H1 (cell line): ENCODE results near the gene DUOX1. TPM values are rescaled to one million over a fixed set of nuclear protein-coding genes. Genes with fewer than 3 reads are reported as not detected.

Experiments
- CTCF ChIA-PET: fragments of 300-600 bp; sonication (Branson Sonifier 250); formaldehyde crosslinking; loops from one replicate; lab custom pipeline; 2021; ENCODE audit not compliant: partially characterized antibody; lab: Charles Lee
- POLR2A ChIA-PET: fragments of 300-600 bp; sonication (Branson Sonifier 250); formaldehyde crosslinking; loops from one replicate; lab custom pipeline; 2021; ENCODE audit warnings: inconsistent platforms; ENCODE audit not compliant: partially characterized antibody; lab: Charles Lee
- DNase-seq, 2 experiments: peaks; one replicate each; pipeline versions ENCODE4 v3.0.0 to v3.0.0-alpha.2; 2010 to 2022; ENCODE audit warnings: low spot score in 2 of 2, low read depth in 1 of 2, mixed read lengths in 1 of 2
- FAIRE-seq: peaks from 2 replicates; lab custom pipeline; 2011; peaks lifted over from hg19 to GRCh38; lab: Jason Lieb, UNC
- H2AFZ ChIP-seq: 2 replicates; pipeline ENCODE4 v1.8.1; 2012; ENCODE audit warnings: low read length, inconsistent platforms
- H2AK5ac ChIP-seq: 2 replicates; pipeline ENCODE4 v1.6.1; 2013; ENCODE audit warnings: low read depth, low read length
- H2BK120ac ChIP-seq: replicated peaks from 2 replicates; pipeline ENCODE3; 2013; ENCODE audit warnings: low read depth, low read length, inconsistent platforms
- H2BK12ac ChIP-seq: 2 replicates; pipeline ENCODE4 v1.6.1; 2013; ENCODE audit warnings: low read depth, low read length
- H2BK15ac ChIP-seq: 2 replicates; pipeline ENCODE4 v1.6.1; 2013; ENCODE audit warnings: low read length
- H2BK20ac ChIP-seq: 2 replicates; pipeline ENCODE4 v1.6.1; 2013; ENCODE audit warnings: low read length
- H2BK5ac ChIP-seq: 2 replicates; pipeline ENCODE4 v1.6.1; 2013; ENCODE audit warnings: low read depth, low read length
- H3K14ac ChIP-seq: 2 replicates; pipeline ENCODE4 v1.6.1; 2013; ENCODE audit warnings: inconsistent platforms; ENCODE audit not compliant: insufficient read length
- H3K18ac ChIP-seq: 2 replicates; pipeline ENCODE4 v1.6.1; 2013; ENCODE audit warnings: low read length; ENCODE audit errors: extremely low read depth
- H3K23ac ChIP-seq: 2 replicates; pipeline ENCODE4 v1.6.1; 2013; ENCODE audit warnings: inconsistent platforms; ENCODE audit not compliant: insufficient read length
- H3K23me2 ChIP-seq: 2 replicates; pipeline ENCODE4 v1.6.1; 2013; ENCODE audit warnings: low read depth, low read length
- H3K27ac ChIP-seq: 2 replicates; pipeline ENCODE4 v1.6.1; 2011; ENCODE audit warnings: low read depth, low read length, inconsistent platforms
- H3K27me3 ChIP-seq, 4 experiments: replicated peaks in 1 of 4; 1 replicate in 1 of 4; 2 replicates in 3 of 4; pipeline versions ENCODE4 v1.6.1 to v1.8.1; 2011 to 2013; ENCODE audit warnings: low read length in 3 of 4, mild to moderate bottlenecking in 3 of 4, inconsistent platforms in 2 of 4, mixed read lengths in 2 of 4, moderate library complexity in 1 of 4; ENCODE audit not compliant: control insufficient read depth in 3 of 4, insufficient read depth in 3 of 4; ENCODE audit errors: extremely low read depth in 1 of 4
- H3K36me3 ChIP-seq, 4 experiments: 2 replicates each; pipeline versions ENCODE4 v1.6.1 to v1.8.1; 2011 to 2013; ENCODE audit warnings: mild to moderate bottlenecking in 4 of 4, low read length in 3 of 4, moderate library complexity in 2 of 4, control low read depth in 1 of 4, inconsistent platforms in 1 of 4; ENCODE audit not compliant: insufficient read depth in 4 of 4, control insufficient read depth in 2 of 4
- H3K4ac ChIP-seq: replicated peaks from 2 replicates; pipeline ENCODE3; 2013; ENCODE audit warnings: low read length, low read depth, mixed read lengths, inconsistent platforms; ENCODE audit not compliant: insufficient read length
- H3K4me1 ChIP-seq, 4 experiments: replicated peaks in 1 of 4; 1 replicate in 1 of 4; 2 replicates in 3 of 4; pipeline versions ENCODE4 v1.6.1 to v1.8.1; 2011 to 2013; ENCODE audit warnings: low read length in 3 of 4, inconsistent platforms in 2 of 4, mixed read lengths in 1 of 4; ENCODE audit not compliant: insufficient read depth in 4 of 4, control insufficient read depth in 3 of 4
- H3K4me2 ChIP-seq, 2 experiments: 2 replicates each; pipeline versions ENCODE4 v1.6.1 to v1.8.1; 2011 to 2013; ENCODE audit warnings: low read depth in 2 of 2, low read length in 2 of 2, control low read depth in 1 of 2, inconsistent platforms in 1 of 2, mild to moderate bottlenecking in 1 of 2; ENCODE audit not compliant: insufficient read depth in 1 of 2
- H3K4me3 ChIP-seq, 4 experiments: fragments of 200-600, 300-600 bp in 1 of 4; sonication (generic), shearing (Covaris generic), sonication (Bioruptor Twin) in 1 of 4; 2 replicates each; pipeline versions ENCODE4 v1.5.1 to v1.8.1; 2011 to 2016; ENCODE audit warnings: low read length in 4 of 4, low read depth in 3 of 4, control low read depth in 2 of 4, inconsistent platforms in 2 of 4, mild to moderate bottlenecking in 2 of 4, mixed read lengths in 1 of 4, moderate library complexity in 1 of 4; ENCODE audit not compliant: insufficient read depth in 2 of 4; ENCODE audit errors: extremely low read depth in 1 of 4
- H3K56ac ChIP-seq: replicated peaks from 2 replicates; pipeline ENCODE3; 2013; ENCODE audit warnings: low read depth, mild to moderate bottlenecking, mixed read lengths, low read length, inconsistent platforms; ENCODE audit not compliant: insufficient read length
- H3K79me1 ChIP-seq: 2 replicates; pipeline ENCODE4 v1.6.1; 2013; ENCODE audit warnings: low read depth, low read length, control low read depth
- H3K79me2 ChIP-seq, 2 experiments: 2 replicates each; pipeline versions ENCODE4 v1.6.1 to v1.8.1; 2012 to 2013; ENCODE audit warnings: low read length in 2 of 2, mild to moderate bottlenecking in 2 of 2, inconsistent platforms in 1 of 2; ENCODE audit not compliant: insufficient read depth in 2 of 2, control insufficient read depth in 1 of 2
- H3K9ac ChIP-seq, 4 experiments: replicated peaks in 1 of 4; 1 replicate in 1 of 4; 2 replicates in 3 of 4; pipeline versions ENCODE4 v1.6.1 to v1.8.1; 2011 to 2013; ENCODE audit warnings: low read depth in 3 of 4, low read length in 3 of 4, control low read depth in 2 of 4, mild to moderate bottlenecking in 2 of 4, moderate library complexity in 2 of 4, inconsistent platforms in 1 of 4; ENCODE audit errors: extremely low read depth in 1 of 4
- H3K9me3 ChIP-seq, 2 experiments: 2 replicates each; pipeline versions ENCODE4 v1.6.1 to v1.8.1; 2012 to 2013; ENCODE audit warnings: mild to moderate bottlenecking in 2 of 2, moderate library complexity in 2 of 2, control low read depth in 1 of 2, inconsistent platforms in 1 of 2, low read depth in 1 of 2, low read length in 1 of 2, mixed read lengths in 1 of 2; ENCODE audit not compliant: insufficient read depth in 2 of 2
- H4K20me1 ChIP-seq, 2 experiments: replicated peaks in 1 of 2; 2 replicates each; pipeline versions ENCODE3 to v1.8.1; 2011 to 2013; ENCODE audit warnings: inconsistent platforms in 2 of 2, low read length in 2 of 2, mild to moderate bottlenecking in 1 of 2; ENCODE audit not compliant: insufficient read depth in 2 of 2, control insufficient read depth in 1 of 2
- H4K5ac ChIP-seq: 2 replicates; pipeline ENCODE4 v1.6.1; 2013; ENCODE audit warnings: low read length, low read depth, mixed read lengths, inconsistent platforms; ENCODE audit not compliant: insufficient read length
- H4K8ac ChIP-seq: 2 replicates; pipeline ENCODE4 v1.8.0; 2013; ENCODE audit warnings: mild to moderate bottlenecking, moderate library complexity, low read length, inconsistent platforms; ENCODE audit not compliant: insufficient read depth; ENCODE audit errors: extremely low read depth
- H4K91ac ChIP-seq: replicated peaks from 2 replicates; pipeline ENCODE3; 2013; ENCODE audit warnings: low read length, mixed read lengths, inconsistent platforms; ENCODE audit not compliant: insufficient read length
- CBX8 ChIP-seq: fragments of 300-800, 300-1000 bp; sonication (generic); IDR thresholded peaks from 2 replicates; pipeline ENCODE4 v1.7.1; 2016; ENCODE audit warnings: low read depth, low read length, borderline replicate concordance
- CTBP2 ChIP-seq: IDR thresholded peaks from 2 replicates; pipeline ENCODE4 v1.7.0; 2011; ENCODE audit warnings: borderline replicate concordance, mild to moderate bottlenecking, moderate library complexity, mixed read lengths, low read length; ENCODE audit not compliant: insufficient read depth, insufficient read length
- EGR1 ChIP-seq: IDR thresholded peaks from 2 replicates; pipeline ENCODE4 v1.6.1; 2011; ENCODE audit warnings: low read depth, low read length, borderline replicate concordance
- FOSL1 ChIP-seq: IDR thresholded peaks from 2 replicates; pipeline ENCODE4 v1.6.1; 2011; ENCODE audit warnings: mild to moderate bottlenecking, low read depth, low read length, moderate library complexity; ENCODE audit not compliant: insufficient read depth
- GABPA ChIP-seq: IDR thresholded peaks from 2 replicates; pipeline ENCODE4 v1.6.1; 2011; ENCODE audit warnings: mild to moderate bottlenecking, low read length, moderate library complexity, borderline replicate concordance; ENCODE audit not compliant: insufficient read depth
- GTF2F1 ChIP-seq: IDR thresholded peaks from 2 replicates; pipeline ENCODE4 v1.6.1; 2012; ENCODE audit warnings: low read depth, low read length, improper control_type of control experiment, borderline replicate concordance
- PHF8 ChIP-seq: fragments of 200-600 bp; sonication (generic); conservative IDR thresholded peaks from 2 replicates; pipeline ENCODE4 v1.7.1; 2012; ENCODE audit warnings: low read depth, mild to moderate bottlenecking, inconsistent platforms, low read length, moderate library complexity
- RBBP5 ChIP-seq: IDR thresholded peaks from 2 replicates; pipeline ENCODE4 v1.7.1; 2012; ENCODE audit warnings: low read depth, mild to moderate bottlenecking, inconsistent platforms, low read length, moderate library complexity, borderline replicate concordance
- SIN3A ChIP-seq, 2 experiments: IDR thresholded peaks in 1 of 2; conservative IDR thresholded peaks in 1 of 2; 2 replicates each; pipeline ENCODE4 v1.6.1; 2011 to 2012; ENCODE audit warnings: low read length in 2 of 2, improper control_type of control experiment in 1 of 2, low read depth in 1 of 2, mild to moderate bottlenecking in 1 of 2
- SP1 ChIP-seq: IDR thresholded peaks from 2 replicates; pipeline ENCODE4 v1.6.1; 2011; ENCODE audit warnings: low read depth, low read length
- SRF ChIP-seq: IDR thresholded peaks from 2 replicates; pipeline ENCODE4 v1.6.1; 2011; ENCODE audit warnings: mild to moderate bottlenecking, low read depth, low read length, moderate library complexity
- whole genome bisulfite sequencing, 2 experiments: shearing (Covaris generic) in 1 of 2; methylation state at CpG; one replicate each; pipeline versions ENCODE4 v1.1.6 to v1.1.7; 2013 to 2015; ENCODE audit warnings: low lambda C conversion rate in 2 of 2, mixed read lengths in 2 of 2, inconsistent platforms in 1 of 2, low coverage in 1 of 2, missing lambda C conversion rate in 1 of 2; ENCODE audit not compliant: insufficient replicate concordance in 2 of 2, insufficient coverage in 1 of 2, insufficient read length in 1 of 2; ENCODE audit errors: extremely low coverage in 1 of 2, missing lambda C conversion rate in 1 of 2; 5-methylcytosine and 5-hydroxymethylcytosine counted together
- polyA plus RNA-seq, 7 experiments: library from polyadenylated mRNA; depleted of rRNA in 3 of 7; stranded (reverse) in 5 of 7; unstranded in 2 of 7; fragments of >200 nt in 5 of 7; fragments of 200-250 nt in 2 of 7; gene quantifications; 1 replicate in 5 of 7; 2 replicates in 1 of 7; 4 replicates in 1 of 7; pipeline versions ENCODE4 v1.2.1 to v1.2.3, GENCODE V29; 2011 to 2013; ENCODE audit warnings: missing spikeins in 2 of 7, mixed read lengths in 2 of 7
- total RNA-seq: library from RNA; stranded (reverse); fragmentation: NEBNext Ultra II Directional; extraction: Animal tissue kit (Norgen Biotek cat#: 25700); gene quantifications from 2 replicates; pipeline ENCODE4 v1.2.1, GENCODE V29; 2021
- TF ChIP-seq, protein P1 (sequence below): IDR thresholded peaks from 2 replicates; pipeline ENCODE4 v1.6.1; 2011; ENCODE audit warnings: low read length, improper control_type of control experiment

DUOX1 gene
- total and polyA plus RNA-seq, 2 of the 8 experiments (the other 6 are each of a cell fraction or from before 2014, with no cell fraction given) = 0.84 to 1.4 TPM

DNA sequence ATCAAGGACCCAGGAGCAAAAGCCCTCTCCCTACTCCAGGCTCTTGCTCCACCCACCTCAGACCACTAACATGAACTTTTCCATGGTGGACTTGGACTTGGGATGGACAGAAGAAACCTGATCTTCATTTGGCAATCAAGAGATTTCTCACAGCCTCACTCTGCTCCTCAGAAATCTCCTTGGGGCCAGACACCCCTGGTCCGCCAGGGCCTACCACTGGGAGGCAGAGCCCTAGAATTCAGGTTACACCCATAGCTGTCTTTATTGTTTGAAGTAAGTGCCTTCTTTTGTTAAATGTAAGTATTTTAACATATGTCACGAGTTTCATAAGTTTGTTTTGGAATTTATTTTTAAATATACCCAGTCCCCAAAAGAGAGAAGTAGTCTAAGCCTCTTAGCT lies 44.8 kb downstream of the DUOX1 start:
- ChIA-PET CTCF (interaction anchor here (39.2 to 41.8 kb wide), 2 partner anchors 0 to 19 kb away, joined by 1117 read pairs; partner anchors contain the start of gene SHF), POLR2A (interaction anchor here (0.6 kb wide), 1 partner anchor 25 kb away, joined by 3 read pairs; no protein-coding TSS in a partner anchor)
- Histone ChIP-seq H2BK20ac (no peak overlapping the region), H3K9me3 (no peaks in the 10 kb centered on the region), H3K4me2 (no peak overlapping the region), H2BK120ac (no peak overlapping the region), H3K9ac (no peak overlapping the region), H2BK5ac (no peak overlapping the region), H4K20me1 (peaks cover 8 to 10% of the 10 kb centered on the region in 2 experiments), H3K18ac (no peak overlapping the region), H2BK15ac (no peak overlapping the region), H2AK5ac (no peak overlapping the region), H3K27me3 (no peaks in the 10 kb centered on the region), H3K23ac (no peak overlapping the region), H2BK12ac (no peak overlapping the region), H4K91ac (no peak overlapping the region), H3K4ac (no peak overlapping the region), H3K79me1 (peaks cover 4% of the 10 kb centered on the region), H4K5ac (no peak overlapping the region), H3K4me3 (no peak overlapping the region), H3K14ac (no peak overlapping the region), H2AFZ (no peak overlapping the region), H3K56ac (no peak overlapping the region), H3K4me1 (peaks cover 0 to 9% (median 5%) of the 10 kb centered on the region in 4 experiments; a peak in 5 of 7 replicates), H3K27ac (no peak overlapping the region), H3K36me3 (peaks cover 0 to 5% (median 0%) of the 10 kb centered on the region in 4 experiments; a peak in 3 of 8 replicates), H3K23me2 (no peaks in the 10 kb centered on the region), H3K79me2 (no peaks in the 10 kb centered on the region; a peak in 1 of 4 replicates), H4K8ac (no peak overlapping the region)
- DNase-seq (no peak), FAIRE-seq (no peak)
- 92% methylated on average over 2 of the region's 2 CpGs; no CpG with 5 or more reads in 1 of the 2 experiments for WGBS, 2 experiments
- TF ChIP-seq PHF8 (no peak), GABPA (no peak), CTBP2 (no peak), CBX8 (no peak), EGR1 (no peak), SRF (no peak), FOSL1 (no peak), RBBP5 (no peak), SIN3A (conservative IDR thresholded peaks at IDR 0.05 in 1 of 2, IDR thresholded peaks at IDR 0.05 in 1 of 2; ENCODE audit: low read depth in 1 of 2, low read length in 2 of 2) (no peak), SP1 (no peak), GTF2F1 (no peak)
- TF ChIP-seq, protein P1, sequence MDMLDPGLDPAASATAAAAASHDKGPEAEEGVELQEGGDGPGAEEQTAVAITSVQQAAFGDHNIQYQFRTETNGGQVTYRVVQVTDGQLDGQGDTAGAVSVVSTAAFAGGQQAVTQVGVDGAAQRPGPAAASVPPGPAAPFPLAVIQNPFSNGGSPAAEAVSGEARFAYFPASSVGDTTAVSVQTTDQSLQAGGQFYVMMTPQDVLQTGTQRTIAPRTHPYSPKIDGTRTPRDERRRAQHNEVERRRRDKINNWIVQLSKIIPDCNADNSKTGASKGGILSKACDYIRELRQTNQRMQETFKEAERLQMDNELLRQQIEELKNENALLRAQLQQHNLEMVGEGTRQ = no peak
